Fibroblast of lung (primary cell): ENCODE data around the gene LRTM1. TPM values are rescaled to one million over a fixed set of nuclear protein-coding genes. Genes with fewer than 3 reads are reported as not detected.
A peak's percentile ranks its signal among the peaks of the same experiment; 100 is the strongest.

Experiments used
- DNase-seq, 2 donors: peaks; one replicate each; pipeline versions ENCODE4 v3.0.0 to v3.0.0-alpha.2; 2010; ENCODE audit warnings: low read depth in 2 of 2
- H2AFZ ChIP-seq: 2 replicates; pipeline ENCODE4 v1.5.1; 2012; ENCODE audit warnings: low read length, control low read depth, inconsistent platforms
- H3K27ac ChIP-seq: 2 replicates; pipeline ENCODE4 v1.5.1; 2011; ENCODE audit warnings: low read length, control low read depth; ENCODE audit not compliant: insufficient read depth
- H3K27me3 ChIP-seq: 2 replicates; pipeline ENCODE4 v1.5.1; 2011; ENCODE audit warnings: mild to moderate bottlenecking, low read length; ENCODE audit not compliant: control insufficient read depth, insufficient read depth
- H3K36me3 ChIP-seq: 2 replicates; pipeline ENCODE4 v1.5.1; 2011; ENCODE audit warnings: low read length; ENCODE audit not compliant: control insufficient read depth, insufficient read depth
- H3K4me1 ChIP-seq: 2 replicates; pipeline ENCODE4 v1.5.1; 2011; ENCODE audit warnings: low read length; ENCODE audit not compliant: control insufficient read depth, insufficient read depth; ENCODE audit errors: extremely low read depth
- H3K4me2 ChIP-seq: 2 replicates; pipeline ENCODE4 v1.5.1; 2011; ENCODE audit warnings: low read length, control low read depth; ENCODE audit not compliant: insufficient read depth; ENCODE audit errors: extremely low read depth
- H3K4me3 ChIP-seq, 4 experiments: fragments of 200-600 bp in 1 of 4; sonication (generic) in 1 of 4; replicated peaks in 1 of 4; 2 replicates each; pipeline ENCODE4 v1.5.1; 2011 to 2016; ENCODE audit warnings: low read length in 4 of 4, low read depth in 3 of 4, mild to moderate bottlenecking in 3 of 4, control low read depth in 2 of 4, inconsistent platforms in 1 of 4, mixed read lengths in 1 of 4; ENCODE audit not compliant: insufficient read depth in 1 of 4; ENCODE audit errors: control extremely low read depth in 1 of 4
- H3K79me2 ChIP-seq: 2 replicates; pipeline ENCODE4 v1.5.1; 2012; ENCODE audit warnings: mild to moderate bottlenecking, low read length, inconsistent platforms; ENCODE audit not compliant: control insufficient read depth, insufficient read depth
- H3K9ac ChIP-seq: 2 replicates; pipeline ENCODE4 v1.5.1; 2011; ENCODE audit warnings: mild to moderate bottlenecking, low read length, control low read depth; ENCODE audit not compliant: insufficient read depth
- H3K9me3 ChIP-seq: 2 replicates; pipeline ENCODE4 v1.5.1; 2012; ENCODE audit warnings: low read depth, low read length; ENCODE audit not compliant: control insufficient read depth, insufficient read depth
- H4K20me1 ChIP-seq: 2 replicates; pipeline ENCODE4 v1.5.1; 2011; ENCODE audit warnings: low read length; ENCODE audit not compliant: control insufficient read depth, insufficient read depth; ENCODE audit errors: extremely low read depth
- EZH2 ChIP-seq: IDR thresholded peaks from 2 replicates; pipeline ENCODE4 v1.5.1; 2012; ENCODE audit warnings: low read length, control low read depth, mild to moderate bottlenecking; ENCODE audit errors: missing control alignments
- polyA plus RNA-seq, 2 donors: library from polyadenylated mRNA; depleted of rRNA in 1 of 2; stranded (reverse) in 1 of 2; unstranded in 1 of 2; fragments of >200 nt; gene quantifications; 2 replicates each; pipeline ENCODE4 v1.2.1, GENCODE V29; 2011 to 2012; ENCODE audit warnings: missing spikeins in 1 of 2
- total RNA-seq: library from RNA; depleted of rRNA; stranded (reverse); fragments of >200 nt; gene quantifications from 2 replicates; pipeline ENCODE4 v1.2.1, GENCODE V29; 2014
- TF ChIP-seq, protein P1 (sequence below), 2 donors: IDR thresholded peaks in 1 of 2; conservative IDR thresholded peaks in 1 of 2; 1 replicate in 1 of 2; 2 replicates in 1 of 2; pipeline ENCODE4 v1.5.1; 2011 to 2012; ENCODE audit warnings: low read length in 2 of 2, control low read depth in 1 of 2, inconsistent platforms in 1 of 2, low read depth in 1 of 2, mild to moderate bottlenecking in 1 of 2

Gene LRTM1
- total and polyA plus RNA-seq, 2 donors (not counting 1 experiment from before 2014, with no cell fraction given) = 0.43 TPM; not detected in 1

DNA sequence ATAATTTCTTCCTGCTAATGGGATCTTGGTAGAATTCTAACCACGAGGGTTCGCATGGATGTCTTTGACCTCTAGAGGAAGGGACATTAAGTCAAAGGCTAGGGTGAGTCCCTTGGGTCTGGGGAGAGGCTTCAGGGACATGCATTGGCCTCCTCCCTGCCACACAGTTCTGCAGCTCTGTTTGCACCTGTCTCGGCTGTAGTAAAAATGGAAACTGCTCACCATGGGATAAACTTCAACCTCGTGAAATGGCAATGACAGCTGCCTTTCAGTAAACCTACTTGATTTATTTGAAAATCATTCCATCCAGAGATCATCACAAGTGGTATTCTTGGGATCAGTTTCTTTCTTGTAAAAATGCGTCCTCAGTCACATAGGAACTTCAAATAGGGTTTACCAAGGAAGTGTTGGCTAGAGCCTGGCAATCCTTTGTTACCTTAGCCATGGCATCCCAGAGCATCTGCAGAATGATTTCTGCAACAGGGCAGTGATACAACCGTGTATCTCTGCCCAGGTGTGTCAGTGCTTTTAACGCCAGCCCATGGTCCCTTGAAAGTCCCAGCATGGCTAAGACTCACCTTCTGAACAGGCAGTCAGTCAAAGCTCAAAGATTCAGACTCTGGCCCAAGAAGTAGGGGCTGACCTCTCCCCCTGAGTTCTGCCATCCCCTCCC lies 14.0 kb upstream of the LRTM1 start:
- no peaks in the 10 kb centered on the region for H3K4me1 ChIP-seq
- H3K9ac ChIP-seq = no peak overlapping the region
- no peaks in the 10 kb centered on the region for H4K20me1 ChIP-seq
- no peak overlapping the region for H3K4me2 ChIP-seq
- no peak overlapping the region for H3K4me3 ChIP-seq
- TF ChIP-seq, protein P1, sequence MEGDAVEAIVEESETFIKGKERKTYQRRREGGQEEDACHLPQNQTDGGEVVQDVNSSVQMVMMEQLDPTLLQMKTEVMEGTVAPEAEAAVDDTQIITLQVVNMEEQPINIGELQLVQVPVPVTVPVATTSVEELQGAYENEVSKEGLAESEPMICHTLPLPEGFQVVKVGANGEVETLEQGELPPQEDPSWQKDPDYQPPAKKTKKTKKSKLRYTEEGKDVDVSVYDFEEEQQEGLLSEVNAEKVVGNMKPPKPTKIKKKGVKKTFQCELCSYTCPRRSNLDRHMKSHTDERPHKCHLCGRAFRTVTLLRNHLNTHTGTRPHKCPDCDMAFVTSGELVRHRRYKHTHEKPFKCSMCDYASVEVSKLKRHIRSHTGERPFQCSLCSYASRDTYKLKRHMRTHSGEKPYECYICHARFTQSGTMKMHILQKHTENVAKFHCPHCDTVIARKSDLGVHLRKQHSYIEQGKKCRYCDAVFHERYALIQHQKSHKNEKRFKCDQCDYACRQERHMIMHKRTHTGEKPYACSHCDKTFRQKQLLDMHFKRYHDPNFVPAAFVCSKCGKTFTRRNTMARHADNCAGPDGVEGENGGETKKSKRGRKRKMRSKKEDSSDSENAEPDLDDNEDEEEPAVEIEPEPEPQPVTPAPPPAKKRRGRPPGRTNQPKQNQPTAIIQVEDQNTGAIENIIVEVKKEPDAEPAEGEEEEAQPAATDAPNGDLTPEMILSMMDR (conservative IDR thresholded peaks at IDR 0.05 in 1 of 2, IDR thresholded peaks at IDR 0.05 in 1 of 2; ENCODE audit: low read depth in 1 of 2, low read length in 2 of 2) = no peak
- no peak for TF ChIP-seq EZH2
- H3K79me2 ChIP-seq = no peaks in the 10 kb centered on the region
- H3K9me3 ChIP-seq = no peaks in the 10 kb centered on the region
- H3K27me3 ChIP-seq = no peaks in the 10 kb centered on the region
- H2AFZ ChIP-seq = no peak overlapping the region
- DNase-seq = no peak
- no peaks in the 10 kb centered on the region for H3K36me3 ChIP-seq
- H3K27ac ChIP-seq = no peak overlapping the region

DNA sequence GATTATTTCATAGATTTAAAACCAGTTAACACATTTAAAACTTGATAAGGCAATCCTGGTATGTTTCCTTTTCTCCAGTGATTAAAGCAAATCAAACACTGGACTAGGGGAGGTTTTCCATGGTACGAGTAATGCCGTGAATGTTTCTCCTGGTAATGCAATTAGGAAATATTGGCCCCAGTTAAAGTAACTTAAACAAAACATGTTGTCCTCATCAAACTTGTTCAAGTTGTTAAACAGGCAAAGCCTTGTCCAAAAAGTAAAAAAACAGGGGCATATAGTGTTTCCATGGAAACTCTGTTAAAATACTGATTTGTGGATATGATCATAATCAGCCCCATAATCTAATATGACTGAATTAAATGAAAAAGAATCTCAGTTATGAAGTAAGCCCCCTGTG lies 13.1 kb upstream of the LRTM1 start:
- H3K79me2 ChIP-seq = no peaks in the 10 kb centered on the region

DNA sequence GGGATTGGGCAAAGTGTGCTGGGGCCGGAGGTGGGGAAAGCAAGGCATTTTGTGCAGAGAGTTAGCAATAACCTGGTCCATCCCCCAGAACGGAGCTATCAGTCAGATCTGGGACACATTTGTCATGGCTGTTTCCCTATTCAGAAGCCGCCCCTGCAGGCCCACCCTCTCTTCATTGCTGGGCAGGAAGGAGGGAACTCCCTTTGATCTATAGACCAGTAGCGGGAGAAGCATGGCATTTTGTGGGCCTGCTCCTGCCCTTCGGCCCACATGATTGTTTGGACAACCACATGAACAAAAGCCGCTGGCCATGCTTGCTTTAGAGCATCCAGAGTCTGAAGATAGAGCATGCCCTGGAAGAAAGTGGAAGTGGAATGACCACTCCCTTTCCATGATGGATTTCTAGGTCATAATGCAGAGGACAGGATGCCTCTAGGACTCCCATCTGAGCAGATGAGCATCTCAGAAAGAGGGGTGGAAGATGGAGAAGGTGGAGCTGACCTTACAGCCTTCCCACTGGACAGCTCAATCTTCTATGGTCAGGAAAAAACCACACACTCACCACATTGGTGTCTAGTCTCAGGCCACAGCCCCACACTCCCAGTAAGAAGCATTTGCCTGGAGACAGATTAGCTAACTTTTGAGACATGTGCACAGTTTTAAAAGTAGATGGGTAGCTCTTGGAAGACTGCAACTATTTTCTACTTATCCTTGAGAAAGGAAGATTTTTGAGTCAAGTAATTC lies 11.9 kb upstream of the LRTM1 start:
- TF ChIP-seq EZH2 = no peak
- TF ChIP-seq, protein P1 (conservative IDR thresholded peaks at IDR 0.05 in 1 of 2, IDR thresholded peaks at IDR 0.05 in 1 of 2; ENCODE audit: low read depth in 1 of 2, low read length in 2 of 2) = no peak
- DNase-seq = peak in 1 of 2 donors; percentile 79
- no peaks in the 10 kb centered on the region for H3K79me2 ChIP-seq
- H3K9me3 ChIP-seq = no peaks in the 10 kb centered on the region
- no peaks in the 10 kb centered on the region for H3K36me3 ChIP-seq
- H2AFZ ChIP-seq = no peak overlapping the region
- H3K9ac ChIP-seq = no peak overlapping the region
- no peak overlapping the region for H3K27ac ChIP-seq
- H3K4me3 ChIP-seq = no peak overlapping the region
- no peak overlapping the region for H3K4me2 ChIP-seq
- H4K20me1 ChIP-seq = no peaks in the 10 kb centered on the region
- H3K27me3 ChIP-seq = no peaks in the 10 kb centered on the region
- no peaks in the 10 kb centered on the region for H3K4me1 ChIP-seq

More for the DNA sequence above, 13.1 kb upstream of the LRTM1 start:
- Histone ChIP-seq H3K4me2 (no peak overlapping the region), H2AFZ (no peak overlapping the region), H3K4me1 (no peaks in the 10 kb centered on the region), H3K27me3 (no peaks in the 10 kb centered on the region), H3K36me3 (no peaks in the 10 kb centered on the region), H3K9ac (no peak overlapping the region), H3K4me3 (no peak overlapping the region), H3K9me3 (no peaks in the 10 kb centered on the region), H3K27ac (no peak overlapping the region), H4K20me1 (no peaks in the 10 kb centered on the region)
- TF ChIP-seq EZH2 = no peak
- no peak for DNase-seq
